GM21619 (cell line): Measurements from ENCODE around the gene SLC6A3.
"Not testable (repeated sequence)": the region's sequence is repeated elsewhere in the genome, so short reads cannot be mapped to it uniquely, and the experiment has no call there.

Experiments used
- ATAC-seq: cut with Tn5 transposase; IDR thresholded peaks from one replicate; pipeline ENCODE4 v1.9.1; 2021; ENCODE audit not compliant: unreplicated experiment

SLC6A3 gene

GRCh38 chr5:1478271-1479035, 33.2 kb upstream of the SLC6A3 start:
- no peak for ATAC-seq

GRCh38 chr5:1477341-1477740, 32.1 kb upstream of the SLC6A3 start:
- ATAC-seq: no peak

DNA sequence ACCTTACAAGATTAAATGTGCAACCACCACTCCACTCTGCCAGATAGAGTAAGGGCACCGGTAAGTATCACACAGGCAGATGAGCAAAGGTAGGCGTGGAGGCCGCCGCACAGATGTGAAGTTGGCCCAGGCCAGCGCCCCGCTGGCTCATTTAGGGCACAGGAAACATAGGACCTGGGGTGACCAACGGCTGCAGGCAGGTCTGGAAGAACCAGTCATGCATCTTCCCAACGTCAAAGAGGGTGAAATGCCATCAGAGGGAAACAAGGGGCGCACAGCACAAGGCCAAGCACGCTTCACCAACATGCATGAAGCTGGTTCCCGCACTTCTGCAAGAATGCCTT, 31.7 kb upstream of the SLC6A3 start:
- ATAC-seq: no peak

GRCh38 chr5:1476181-1476966, 31.1 kb upstream of the SLC6A3 start:
- no peak for ATAC-seq

- ATAC-seq: not testable (repeated sequence)
Observed at GRCh38 chr5:1475544-1475900, 30.3 kb upstream of the SLC6A3 start.

DNA sequence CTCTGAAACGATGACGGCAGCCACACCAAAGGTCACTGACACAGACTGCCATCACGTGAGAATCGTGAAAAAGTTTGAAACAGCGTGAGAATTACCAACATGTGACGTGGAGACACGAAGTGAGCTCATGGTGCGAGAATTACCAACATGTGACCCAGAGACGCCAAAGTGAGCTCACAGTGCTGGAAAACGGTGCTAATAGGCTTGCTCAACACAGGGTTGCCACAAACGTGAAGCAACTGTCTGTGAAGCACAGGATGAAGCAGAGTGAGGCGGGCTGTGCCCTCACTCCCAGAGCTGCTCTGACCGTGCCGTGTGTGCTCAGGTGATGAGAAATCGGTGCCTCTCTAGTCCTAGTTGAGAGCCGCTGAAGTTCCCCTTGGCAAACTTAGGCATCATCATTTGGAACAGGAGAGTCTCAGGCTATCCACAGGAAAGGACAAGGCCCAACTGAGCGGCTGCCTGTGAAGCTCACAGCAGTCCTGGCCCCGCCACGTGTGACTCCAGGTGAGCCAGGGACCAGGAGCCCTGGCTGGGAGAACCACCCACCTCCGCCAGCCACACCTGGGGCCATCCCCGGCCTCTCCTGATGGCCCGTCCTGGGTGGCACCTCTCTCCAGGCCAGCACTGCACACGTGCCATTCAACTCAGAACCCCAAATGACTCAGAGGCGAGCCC, 29.8 kb upstream of the SLC6A3 start:
- ATAC-seq: no peak

DNA sequence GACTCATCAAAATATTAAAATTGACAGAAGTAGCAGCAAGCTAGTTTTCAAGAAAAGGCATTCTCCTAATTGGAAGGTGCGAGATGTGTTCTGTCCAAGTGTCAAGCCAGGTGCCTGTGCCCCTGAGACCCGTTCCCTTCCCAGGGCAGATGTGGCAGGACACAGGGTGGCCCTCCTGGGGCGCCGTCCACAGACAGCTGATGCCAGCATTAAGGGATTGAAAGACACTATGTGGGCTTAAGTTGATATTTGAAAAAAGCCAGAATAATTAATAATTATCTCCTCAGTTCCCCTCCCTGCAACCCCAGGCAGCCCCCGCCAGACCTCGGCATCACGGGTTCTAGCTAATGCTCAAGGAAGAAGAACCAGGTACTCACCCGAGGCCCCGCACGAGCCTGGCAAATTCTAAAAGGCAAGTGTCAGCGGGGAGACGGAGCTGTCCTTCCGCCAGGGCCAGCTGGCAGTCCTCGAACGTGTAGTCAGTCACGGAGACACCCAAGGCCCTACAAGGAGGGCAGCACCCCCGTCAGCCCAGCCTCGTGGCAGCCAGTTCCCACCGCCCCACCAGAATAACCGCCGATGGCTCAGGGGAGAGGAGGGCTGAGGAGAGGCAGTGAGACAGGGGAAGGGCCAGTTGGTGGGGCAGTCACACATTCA, 29.1 kb upstream of the SLC6A3 start:
- no peak for ATAC-seq

- no peak for ATAC-seq
Observed at GRCh38 chr5:1473746-1474145, 28.5 kb upstream of the SLC6A3 start.

- ATAC-seq: no peak
Observed at GRCh38 chr5:1472964-1473628, 27.9 kb upstream of the SLC6A3 start.

DNA sequence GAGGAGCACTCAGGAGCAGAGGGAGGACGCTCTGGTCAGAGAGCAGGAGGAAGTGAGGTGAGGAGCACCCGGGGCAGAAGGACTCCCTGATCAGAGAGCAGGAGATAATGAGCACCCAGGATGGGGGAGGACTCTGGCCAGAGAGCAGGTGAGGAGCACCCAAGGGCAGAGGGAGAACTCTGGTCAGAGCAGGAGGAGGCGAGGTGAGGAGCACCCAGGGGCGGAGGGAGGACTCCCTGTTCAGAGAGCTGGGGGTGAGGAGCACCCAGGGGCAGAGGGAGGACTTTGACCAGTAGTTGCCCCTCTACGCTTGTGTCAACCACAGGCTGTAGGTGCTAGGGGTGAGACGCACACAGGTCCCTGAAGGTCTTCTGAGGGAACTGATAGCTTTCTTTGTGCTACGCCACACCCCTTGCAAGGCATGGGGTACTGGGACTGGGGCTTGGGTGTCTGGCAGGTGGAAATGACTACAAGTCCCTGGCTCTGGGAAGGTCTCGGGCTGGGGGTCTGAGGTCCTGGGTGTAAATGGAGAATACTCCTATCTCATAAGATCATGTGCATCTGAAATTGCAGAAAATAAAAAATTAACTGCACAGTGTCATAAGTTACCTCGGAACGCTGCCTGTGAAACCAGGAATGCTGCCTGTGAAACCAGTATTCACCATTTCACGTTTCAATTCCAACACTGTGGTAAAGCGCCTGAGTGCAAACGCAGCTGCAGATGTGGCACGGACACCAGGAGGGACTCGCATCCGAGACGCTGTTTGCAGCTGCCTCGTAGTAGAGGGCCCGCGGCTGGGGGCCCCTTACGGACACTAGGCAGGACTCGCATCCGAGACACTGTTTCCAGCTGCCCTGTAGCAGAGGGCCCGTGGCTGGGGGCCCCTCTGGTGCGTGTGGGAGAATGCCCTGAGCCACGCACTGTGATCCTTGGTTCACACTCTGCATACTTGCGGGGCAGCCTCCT, 27.0 kb upstream of the SLC6A3 start:
- ATAC-seq: no peak

DNA sequence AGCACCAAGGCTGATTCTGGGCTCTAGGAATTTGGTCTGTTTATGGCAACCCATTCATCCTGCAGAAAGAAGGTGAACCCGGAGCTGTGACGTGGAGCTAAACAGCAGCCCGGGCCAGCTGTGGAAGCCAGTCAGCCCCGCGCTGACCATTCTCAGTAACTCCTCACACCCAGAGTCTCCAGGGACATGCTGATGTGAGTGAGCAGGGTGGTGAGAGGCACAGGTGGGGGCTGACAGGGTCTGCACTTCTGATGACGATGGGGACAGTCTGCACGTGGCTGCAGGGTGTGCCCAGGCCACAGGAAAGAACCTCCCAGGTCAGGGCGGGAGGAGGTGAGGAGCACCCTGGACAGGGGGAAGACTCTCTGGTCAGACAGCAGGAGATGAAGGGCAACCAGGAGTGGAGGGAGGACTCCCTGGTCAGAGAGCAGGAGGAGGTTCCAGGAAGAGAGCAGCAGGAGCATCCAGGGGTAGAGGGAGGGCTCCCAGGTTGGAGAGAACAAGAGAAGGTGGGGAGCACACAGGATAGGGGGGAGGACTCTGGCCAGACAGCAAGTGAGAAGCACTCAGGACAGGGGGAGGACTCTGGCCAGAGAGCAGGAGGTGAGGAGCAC, 26.1 kb upstream of the SLC6A3 start:
- ATAC-seq: no peak

DNA sequence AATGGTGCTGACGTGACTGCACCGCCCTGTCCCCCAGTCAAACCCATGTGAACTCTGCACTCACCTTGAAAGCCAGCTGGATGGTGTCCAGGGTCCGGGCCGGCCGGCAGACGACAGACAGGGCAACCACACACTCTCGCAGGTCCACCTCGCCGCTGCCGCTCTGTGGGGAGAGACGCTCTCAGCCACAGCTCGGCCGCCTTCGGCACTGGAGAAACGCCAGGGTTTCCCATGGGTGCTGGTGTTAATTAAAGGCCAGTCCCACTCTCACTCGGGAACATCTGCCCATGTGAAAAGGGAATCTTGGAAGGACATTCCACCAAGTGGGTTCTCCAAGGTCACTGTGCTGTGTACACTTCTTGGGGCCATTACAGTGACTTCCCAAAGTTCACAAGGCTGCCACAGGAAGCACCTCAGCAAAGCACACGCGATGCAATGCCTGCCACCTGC, 25.5 kb upstream of the SLC6A3 start:
- ATAC-seq: no peak

DNA sequence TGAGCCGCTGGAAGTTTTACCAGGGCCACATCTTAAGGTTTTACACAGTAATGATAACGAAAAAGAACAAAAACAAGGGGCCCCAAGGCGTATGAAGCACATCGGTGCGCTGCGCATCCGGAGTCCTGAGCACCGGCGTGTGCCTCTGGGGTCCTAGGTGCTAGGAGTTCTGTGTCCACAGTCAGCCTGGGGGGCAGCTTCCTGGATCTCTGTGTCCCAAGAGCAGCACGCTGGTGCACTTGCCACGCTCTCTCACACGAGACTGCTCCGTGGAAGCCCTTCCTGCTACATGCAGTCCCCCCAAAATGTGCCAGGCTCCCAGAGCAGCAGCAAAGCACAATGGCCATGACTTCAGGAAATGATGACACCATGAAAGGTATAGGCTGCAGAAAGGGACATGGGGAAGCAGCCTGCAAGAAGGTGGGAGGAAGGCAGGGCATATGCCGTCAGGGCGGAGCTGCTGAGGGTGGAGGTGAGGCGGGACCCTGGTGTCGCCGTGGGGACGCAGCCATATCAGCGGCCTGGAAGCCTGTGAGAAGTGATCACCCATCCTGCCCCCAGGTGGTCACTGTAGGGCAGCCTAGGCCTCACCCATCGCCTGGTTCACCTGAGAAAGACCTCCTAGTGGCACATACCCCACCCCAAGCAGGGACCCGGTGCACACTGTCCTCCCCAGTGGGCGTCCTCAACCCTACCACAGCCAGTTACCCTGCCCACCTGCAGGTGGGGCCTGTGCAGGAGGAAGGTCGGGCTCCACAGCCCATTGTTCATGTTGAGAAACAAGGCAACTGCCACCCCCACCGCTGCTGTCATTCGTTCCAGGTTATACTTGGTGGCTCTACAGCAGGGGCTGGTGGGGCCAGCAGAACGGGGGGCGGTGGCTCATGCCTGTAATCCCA, 23.6 kb upstream of the SLC6A3 start:
- no peak for ATAC-seq

GRCh38 chr5:1468247-1468612, 23.0 kb upstream of the SLC6A3 start:
- ATAC-seq: no peak

GRCh38 chr5:1467341-1468246, 22.4 kb upstream of the SLC6A3 start:
- ATAC-seq: no peak

GRCh38 chr5:1466631-1467265, 21.5 kb upstream of the SLC6A3 start:
- ATAC-seq: no peak

DNA sequence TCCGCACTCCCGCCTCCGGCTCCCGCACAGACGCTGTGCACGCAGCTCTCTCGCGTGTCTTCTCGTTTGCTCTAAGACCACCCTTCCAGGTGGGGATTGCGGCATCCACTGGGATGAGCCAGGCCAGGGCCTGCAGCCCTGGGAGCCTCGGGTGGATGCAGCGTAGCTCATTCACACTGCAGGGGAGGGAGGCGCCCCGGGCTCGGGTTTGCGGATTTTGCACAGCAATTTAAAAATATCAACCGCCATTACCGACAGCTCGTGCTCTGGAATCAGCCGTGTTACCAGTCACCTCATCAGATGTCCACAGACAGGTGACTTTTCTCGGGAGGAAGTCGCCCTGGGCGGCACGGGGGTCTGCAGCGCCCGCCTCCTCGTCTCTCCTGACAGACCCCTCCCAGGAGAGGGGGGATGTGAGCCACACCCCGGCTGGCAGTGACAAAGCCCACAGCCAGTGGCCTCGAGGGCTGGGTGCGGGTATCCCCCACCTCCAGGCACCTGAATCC, 20.8 kb upstream of the SLC6A3 start:
- ATAC-seq: no peak
